AG08395 (cell line): ENCODE measurements around the gene SHROOM1.
"Not testable (repeated sequence)": the region's sequence is repeated elsewhere in the genome, so short reads cannot be mapped to it uniquely, and the experiment has no call there.

Source experiments
- DNase-seq: peaks from one replicate; pipeline ENCODE4 v3.0.0; 2012; ENCODE audit warnings: mixed read lengths, low spot score

Gene SHROOM1

DNA sequence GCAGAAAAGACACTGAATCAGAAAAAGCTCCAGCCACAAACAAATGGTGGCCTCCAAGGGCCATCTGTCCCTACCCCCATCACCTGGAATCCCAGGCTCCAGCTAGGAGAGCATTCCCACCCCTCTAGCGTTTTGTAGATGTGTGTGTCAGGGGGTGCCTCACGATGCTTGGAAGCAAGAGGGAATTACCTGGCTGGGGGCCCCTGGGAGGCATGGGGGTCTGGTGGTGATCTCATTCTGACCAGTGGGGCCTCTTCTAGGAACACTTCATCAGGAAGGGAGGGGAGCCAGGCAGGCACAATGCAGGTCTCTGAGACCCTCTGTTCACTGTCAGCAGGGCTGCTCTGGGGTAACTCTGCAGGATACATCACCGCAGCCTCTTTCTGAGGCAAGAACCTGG, 6.0 kb downstream of the SHROOM1 start:
- no peak for DNase-seq

DNA sequence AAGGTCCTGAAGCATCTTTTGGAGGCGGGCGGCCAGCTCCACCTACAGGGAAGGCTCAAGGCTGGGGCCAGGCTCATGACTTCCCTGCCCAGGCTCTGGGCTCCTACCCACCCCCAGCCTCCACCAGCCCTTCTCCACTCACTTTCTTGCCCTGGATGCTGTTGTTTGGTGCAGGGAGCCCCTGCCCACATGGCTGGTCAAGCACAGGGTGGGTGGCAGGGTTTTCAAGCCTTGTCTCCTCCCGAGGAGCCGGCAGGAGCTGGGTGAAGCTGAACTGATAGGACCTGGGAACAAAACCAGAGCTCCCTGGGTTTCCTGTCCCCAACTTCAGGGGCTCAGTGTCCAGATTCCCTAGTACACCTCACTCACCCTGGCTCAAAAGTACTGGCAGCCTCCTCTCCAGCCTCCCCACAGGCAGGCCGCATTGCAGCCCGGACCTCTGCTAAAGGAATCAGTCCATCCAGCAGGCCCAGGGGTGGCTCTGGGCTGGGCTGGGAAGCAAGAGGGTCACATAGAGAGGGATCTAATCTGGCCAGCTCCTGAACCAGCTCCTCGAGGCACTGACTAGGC, 6.9 kb downstream of the SHROOM1 start:
- no peak for DNase-seq

DNA sequence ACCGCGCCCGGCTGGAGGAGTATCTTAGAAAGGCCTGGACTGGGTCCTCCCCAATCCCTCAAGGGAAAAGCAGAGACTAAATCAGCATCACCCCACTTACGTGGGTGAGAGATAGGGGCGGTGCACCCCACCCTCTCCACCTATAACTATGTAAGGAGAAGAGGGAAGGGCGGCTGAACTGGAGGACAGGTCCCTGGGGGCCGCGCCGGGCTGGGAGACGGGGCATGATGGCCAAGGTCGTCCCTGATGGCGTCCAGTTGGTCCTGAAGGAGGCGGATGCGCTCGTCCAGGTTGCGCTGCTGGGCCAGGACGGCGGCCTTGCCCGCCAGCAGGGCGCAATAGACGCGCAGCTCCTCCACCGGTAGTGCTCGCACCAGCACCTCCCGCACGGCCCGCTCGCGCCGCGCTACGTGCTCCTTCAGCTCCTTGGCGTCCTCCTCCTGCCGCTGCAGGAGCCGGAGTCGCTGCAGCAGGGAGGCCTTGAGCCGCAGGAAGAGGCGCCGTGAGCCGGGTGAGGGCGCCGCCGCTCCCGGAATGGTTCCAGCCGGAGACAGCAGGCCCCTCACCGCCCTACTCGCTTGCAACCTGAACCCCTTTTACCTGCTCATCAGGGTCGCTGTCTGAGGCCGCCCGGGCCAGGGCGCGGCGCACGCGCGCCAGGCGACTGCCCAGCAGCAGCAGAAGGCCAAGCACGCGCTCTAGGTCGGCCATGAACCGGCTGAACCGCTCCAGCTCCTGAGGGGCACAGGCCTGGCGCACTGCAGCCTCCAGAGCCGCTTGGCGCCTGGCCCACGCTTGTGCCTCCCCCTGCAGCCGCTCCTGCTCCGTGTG, 7.6 kb downstream of the SHROOM1 start:
- no peak for DNase-seq

DNA sequence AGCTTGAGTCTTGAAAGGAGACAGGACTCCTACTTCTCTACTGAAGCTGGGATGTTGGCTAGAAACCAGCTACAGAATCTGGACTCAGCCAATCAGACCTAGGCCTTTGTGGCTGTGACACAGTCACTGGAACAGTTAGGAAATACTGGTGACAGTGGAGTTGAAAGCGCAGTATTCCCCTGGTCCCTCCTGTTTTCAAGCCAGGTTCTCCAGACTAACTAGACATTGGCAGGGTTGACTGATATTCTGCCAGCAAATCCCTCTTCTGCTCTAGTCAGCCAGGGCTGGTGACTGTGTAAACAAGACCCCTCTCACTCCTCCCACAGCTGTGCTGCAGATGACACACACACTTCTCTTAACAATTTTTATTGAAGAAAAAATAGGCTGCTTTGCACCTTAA, 8.7 kb downstream of the SHROOM1 start:
- peak; percentile 70 for DNase-seq

DNA sequence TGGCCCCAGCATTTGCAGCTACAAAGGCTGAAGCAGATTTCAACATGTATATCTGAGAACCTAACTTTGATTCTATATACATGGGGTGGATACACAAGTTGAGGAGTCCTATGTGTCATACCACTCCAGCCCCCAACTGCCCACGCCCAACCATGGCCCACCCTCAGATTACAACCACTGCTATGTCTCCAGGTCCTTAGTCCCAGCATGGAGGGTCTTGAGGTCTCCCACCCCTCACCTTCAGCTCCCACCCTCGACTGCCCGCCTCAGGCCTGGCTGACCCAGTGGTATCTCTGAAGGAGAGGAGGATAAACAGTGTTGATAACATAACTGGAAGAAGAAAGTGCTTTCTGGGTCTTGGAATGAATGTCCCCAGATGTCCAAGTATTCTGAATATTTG, 9.1 kb downstream of the SHROOM1 start:
- no peak for DNase-seq

DNA sequence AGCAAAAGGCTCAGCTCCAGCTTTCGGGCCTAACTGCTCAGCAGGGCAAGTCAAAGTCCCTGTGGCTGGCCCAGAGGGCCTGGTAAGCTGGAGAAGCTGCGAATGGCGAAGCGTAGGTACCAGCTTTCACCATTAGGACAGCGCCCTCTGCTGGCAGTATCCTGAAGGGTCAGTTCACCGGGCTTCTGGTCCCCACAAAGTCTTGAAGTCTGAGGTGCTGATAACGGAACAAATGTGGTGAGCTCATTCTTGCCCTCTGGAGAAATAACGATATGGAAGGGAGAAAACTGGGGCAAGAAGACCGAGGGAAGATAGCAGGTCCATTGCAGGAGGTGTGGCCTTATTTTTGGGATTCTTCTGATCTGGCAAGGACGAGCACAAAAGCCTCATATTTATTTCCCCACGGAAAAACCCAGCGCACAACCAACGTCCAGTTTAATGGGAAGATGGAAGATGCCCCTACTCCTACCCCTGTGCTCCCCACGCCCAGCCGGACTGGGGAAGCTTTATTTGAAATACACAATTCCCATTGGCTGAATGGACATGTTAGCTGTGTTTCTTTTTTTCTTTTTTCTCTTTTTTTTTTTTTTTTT, 10.2 kb downstream of the SHROOM1 start:
- peak; percentile 93 for DNase-seq

DNA sequence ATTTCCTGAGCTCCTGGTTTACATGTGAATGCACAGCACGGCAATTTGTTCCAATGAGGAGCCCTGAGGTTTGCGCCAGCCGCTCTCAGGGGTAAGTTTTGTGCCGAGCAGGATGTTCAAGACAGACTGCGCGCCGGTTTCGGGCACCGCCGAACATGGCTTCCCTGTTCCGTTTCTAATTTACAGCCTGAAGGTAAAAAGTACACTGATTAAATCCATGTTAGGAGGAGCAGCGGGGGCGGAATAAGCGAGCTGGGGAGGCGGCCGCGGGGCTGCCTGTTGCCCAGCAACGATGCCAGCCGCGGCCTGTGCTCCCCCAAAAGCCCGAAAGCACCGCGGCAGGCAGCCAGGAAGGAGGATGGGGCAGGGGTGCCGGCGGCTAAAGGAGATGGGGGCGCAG, 11.0 kb downstream of the SHROOM1 start:
- DNase-seq = no peak

DNA sequence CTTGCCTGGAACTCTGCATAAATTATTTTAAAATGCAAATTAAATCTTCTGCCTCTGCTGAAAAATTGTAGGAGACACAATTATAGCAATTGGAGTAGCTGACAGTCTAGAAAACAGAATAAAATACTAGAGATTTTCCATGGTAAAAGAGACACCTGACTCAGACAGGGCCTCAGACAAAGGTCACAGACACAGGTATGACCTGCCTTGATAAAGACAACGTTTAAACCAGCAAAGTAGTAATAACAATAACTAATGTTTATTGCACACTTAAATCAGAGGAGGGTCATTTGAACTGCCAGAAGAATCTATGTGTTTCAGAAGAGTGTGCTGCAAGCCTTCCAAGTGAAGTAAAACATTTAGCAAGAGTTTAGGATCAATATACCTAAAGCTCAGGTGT, 13.4 kb downstream of the SHROOM1 start:
- DNase-seq = no peak

DNA sequence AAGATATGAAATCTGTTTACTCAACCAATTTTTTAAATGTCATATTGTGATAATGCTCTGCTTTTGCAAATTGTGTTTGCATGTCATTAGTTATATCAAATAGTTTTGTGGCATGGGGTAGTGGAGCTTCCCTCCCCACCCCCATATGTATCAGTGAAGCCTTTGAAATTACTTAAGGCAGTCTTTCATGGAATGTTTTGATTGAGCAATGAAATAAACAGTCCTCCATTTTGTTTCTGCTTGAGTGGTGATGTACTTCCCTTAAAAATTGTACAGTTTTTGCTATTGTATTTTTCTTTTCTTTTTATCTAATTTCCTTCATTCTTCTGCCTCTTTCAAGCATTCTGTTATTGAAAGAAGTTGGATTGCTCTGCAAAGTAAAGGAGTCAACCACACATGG, 13.9 kb downstream of the SHROOM1 start:
- no peak for DNase-seq

DNA sequence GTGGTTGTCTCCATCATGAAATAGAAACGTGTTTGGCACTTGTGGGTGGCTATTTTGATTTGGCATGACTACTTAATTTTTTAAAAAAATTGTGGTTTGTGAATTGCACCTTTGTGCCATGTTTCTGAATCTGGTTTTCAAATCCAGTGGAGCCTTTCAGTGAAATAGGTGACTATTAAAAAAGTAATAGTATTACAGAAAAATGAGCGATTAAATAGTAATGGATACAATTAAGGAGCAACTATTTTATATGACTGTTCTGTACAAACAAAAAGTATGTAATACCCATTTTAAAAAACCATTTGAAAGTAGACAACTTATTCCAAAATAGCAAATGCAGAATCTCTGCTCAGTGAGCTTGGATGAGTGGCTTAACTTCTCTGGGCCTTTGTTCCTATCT, 14.4 kb downstream of the SHROOM1 start:
- DNase-seq = no peak

DNA sequence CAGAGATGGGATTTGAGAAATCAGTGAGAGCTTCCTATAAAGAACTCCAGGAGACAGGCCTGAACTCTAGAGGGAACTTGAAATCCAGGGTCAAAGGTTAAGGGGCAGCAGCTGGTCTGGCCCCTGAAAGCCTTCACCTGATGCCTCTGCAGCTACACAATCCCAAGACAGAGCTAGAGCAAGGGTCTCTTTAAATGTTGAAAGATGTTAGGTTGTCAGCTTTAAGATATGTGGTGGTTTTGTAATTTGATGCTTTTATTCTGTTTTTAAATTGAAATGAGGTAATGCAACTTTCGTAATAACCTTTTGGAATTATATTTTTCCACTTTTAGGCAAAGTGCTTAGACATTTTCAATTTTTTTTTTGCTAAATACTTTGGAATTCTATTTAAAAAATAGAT, 15.0 kb downstream of the SHROOM1 start:
- DNase-seq = no peak

DNA sequence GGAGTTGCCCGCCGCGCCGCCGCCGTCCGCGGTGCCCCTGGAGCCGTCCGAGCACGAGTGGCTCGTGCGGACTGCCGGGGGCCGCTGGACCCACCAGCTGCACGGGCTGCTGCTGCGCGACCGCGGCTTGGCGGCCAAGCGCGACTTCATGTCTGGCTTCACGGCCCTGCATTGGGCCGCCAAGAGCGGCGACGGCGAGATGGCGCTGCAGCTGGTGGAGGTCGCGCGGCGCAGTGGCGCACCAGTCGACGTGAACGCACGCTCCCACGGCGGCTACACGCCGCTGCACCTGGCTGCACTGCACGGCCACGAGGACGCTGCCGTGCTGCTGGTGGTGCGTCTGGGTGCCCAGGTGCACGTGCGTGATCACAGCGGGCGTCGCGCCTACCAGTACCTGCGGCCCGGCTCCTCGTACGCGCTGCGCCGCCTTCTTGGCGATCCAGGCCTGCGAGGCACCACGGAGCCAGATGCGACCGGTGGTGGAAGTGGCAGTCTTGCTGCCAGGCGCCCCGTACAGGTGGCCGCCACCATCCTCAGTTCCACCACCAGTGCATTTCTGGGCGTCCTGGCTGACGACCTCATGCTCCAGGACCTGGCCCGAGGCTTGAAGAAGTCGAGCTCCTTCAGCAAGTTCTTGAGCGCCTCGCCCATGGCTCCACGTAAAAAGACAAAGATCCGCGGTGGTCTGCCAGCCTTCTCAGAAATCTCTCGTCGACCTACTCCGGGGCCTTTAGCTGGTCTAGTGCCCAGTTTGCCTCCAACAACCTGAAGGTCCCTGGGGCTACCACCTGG, 15.7 kb downstream of the SHROOM1 start:
- DNase-seq = no peak

DNA sequence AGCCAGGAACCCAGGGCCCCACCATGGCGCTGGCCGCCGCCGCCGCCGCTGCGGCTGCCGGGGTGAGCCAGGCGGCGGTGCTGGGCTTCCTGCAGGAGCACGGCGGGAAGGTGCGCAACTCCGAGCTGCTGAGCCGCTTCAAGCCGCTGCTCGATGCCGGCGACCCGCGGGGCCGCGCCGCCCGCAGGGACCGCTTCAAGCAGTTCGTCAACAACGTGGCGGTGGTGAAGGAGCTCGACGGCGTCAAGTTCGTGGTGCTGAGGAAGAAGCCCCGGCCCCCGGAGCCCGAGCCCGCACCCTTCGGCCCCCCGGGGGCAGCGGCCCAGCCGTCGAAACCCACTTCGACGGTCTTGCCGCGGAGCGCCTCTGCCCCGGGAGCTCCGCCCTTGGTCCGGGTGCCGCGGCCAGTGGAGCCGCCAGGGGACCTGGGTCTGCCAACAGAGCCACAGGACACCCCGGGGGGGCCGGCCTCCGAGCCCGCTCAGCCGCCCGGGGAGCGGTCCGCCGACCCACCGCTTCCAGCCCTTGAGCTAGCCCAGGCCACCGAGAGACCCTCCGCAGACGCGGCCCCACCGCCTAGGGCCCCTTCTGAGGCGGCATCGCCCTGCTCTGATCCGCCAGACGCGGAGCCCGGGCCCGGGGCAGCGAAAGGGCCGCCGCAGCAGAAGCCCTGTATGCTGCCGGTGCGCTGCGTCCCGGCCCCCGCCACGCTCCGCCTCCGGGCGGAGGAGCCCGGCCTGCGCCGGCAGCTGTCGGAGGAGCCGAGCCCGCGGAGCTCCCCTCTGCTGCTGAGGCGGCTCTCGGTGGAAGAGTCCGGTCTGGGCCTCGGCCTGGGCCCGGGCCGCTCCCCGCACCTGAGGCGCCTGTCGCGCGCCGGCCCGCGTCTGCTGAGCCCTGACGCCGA, 16.6 kb downstream of the SHROOM1 start:
- no peak for DNase-seq

DNA sequence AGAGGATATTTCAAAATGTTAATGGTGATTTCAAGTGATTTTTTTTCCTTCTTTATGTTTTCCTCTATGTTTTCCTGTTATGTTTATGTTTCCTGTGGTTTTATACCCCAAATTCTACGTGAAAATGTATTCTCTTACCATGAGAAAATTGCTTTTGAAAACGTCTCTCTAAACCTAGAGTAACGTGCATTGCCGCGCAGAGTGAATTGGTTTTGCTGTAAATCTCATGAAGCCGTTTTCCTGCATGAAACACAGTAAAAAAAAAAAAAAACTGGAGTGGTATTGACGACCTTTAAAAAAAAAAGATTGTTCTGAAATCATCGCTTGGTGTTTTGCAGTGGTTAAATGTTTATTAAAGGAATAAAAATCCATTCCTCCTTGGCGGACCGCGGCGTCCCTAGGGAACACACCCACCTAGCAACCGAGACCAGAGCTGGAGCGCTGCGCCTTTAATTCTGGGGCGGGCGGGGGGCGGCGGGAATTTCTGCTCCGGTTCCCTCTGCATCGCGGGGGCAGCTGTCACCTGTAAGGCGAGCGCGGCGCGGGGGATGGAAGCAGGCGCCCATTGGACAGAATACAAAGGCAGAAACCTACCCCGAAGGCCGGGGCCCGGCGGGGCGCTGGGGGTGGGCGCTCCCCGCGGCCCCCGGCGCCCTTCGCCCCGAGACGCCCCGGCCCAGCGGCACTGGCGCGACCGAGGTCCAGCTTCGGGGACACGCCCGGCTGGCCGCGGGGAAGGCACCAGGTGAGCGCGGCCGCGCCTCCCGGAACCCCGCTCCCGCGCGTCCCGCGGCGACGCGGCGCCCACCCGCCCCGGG, 17.5 kb downstream of the SHROOM1 start, which contains the start of gene SOWAHA:
Gene SOWAHA (plus strand): TSS at position 522 of the 818 bp plus-strand sequence. CDS start 320 bp downstream, outside the sequence.
- no peak for DNase-seq

DNA sequence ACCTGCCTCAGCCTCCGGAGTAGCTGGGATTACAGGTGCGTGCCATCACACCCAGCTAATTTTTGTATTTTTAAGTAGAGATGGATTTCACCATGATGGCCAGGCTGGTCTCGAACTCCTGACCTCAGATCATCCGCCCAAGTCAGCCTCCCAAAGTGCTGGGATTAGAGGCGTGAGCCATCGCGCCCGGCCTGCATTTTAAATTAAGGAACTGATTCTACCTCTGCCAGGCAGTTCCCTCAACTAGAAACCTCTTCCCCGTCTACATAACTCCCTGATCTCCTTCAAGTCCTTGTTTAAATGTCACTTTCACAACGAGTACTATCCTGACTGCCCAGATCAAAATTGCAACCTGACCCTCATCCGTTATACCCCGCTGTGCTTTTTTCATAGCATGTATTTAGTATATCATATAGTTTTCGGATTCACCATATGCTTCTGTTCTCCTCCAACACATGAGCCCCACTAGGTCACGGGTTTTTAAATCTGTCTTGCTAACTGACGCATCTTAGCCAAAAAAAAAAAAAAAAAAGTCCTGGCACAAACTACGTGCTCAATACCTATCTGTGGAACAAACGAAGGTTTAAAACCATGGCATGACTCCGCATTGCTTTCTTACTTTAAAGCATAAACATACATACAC, 18.2 kb downstream of the SHROOM1 start:
- no peak for DNase-seq

DNA sequence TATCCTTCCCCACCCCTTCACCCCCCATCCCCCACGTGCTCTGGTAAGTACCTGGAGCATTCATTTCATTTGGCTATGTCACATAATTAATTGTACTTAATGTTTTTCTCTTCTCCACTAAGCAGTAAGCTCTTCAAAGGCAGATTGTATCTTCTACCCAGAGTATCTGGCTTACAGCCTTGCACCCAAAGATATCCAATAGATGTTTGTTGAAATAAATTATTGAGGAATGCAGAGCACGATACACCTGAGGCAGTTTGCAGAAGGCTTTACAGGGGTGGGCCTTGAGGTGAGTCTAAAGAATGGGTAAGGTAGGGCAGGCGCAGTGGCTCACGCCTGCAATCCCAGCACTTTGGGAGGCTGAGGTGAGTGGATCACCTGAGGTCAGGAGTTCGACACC, 19.8 kb downstream of the SHROOM1 start:
- no peak for DNase-seq

DNA sequence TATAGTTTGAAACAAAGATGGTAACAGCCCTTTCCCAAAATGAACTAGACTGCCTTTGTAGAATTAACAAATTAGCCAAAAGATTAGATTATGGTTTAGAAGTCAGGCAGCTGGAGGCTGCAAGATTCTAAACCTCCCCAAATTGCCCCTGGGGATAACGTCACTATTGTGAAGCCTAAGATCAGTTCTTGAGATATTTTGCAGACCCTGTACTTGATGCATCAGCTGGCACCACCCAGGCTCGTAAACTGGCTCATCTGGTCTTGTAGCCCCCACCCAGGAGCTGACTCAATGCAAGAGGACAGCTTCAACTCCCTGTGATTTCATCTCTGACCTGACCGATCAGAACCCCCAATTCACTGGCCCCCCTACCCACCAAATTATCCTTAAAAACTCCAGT, 21.6 kb downstream of the SHROOM1 start:
- no peak for DNase-seq

DNA sequence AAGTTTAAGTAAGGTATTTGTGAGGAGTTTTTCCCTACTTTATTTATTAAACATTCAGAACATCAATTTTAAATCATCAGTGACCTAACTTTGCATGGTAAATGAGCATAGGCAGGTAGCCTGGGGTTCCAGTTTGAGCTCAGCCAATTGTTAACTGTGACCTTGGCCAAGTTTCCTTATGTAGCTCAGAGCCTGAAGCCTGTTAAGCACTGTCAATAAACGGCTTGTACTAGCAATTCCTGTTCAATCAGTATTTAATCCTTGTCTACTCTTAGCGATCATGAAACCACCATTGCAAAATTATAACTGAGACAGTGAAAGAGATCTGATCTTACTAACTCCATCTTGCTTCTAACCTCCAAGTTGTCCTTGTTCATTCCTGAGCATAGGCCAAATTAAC, 22.0 kb downstream of the SHROOM1 start:
- DNase-seq = no peak

DNA sequence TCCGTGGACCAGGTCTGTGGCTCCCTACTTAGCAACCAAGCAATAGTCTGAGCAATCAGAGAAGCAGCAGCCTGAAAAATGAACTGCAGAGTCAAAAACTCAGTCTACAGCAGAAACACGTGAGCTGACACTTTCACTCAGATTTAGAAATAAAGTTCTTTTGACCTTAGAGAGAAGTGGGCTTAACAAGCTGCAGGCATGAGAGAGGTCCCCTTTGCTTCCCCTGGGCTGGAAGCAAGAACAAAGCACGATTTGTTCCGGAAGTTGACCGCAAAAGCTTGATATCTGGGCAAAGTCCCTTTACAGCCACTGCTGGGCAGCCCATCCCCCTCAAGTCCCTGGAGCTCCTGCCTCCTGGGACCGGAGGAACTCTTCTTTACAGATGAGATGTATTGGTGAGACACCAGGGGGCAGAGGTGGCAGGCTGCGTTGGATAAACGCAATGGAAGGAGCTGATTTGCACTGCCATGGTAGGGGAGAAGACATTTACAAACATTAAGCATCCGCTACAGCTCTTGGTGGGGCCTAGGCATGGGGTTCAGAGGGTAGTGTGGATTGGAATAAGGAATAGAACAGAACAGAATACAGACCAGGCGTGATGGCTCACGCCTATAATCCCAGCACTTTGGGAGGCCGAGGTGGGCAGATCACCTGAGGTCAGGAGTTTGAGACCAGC, 23.1 kb downstream of the SHROOM1 start:
- no peak for DNase-seq

DNA sequence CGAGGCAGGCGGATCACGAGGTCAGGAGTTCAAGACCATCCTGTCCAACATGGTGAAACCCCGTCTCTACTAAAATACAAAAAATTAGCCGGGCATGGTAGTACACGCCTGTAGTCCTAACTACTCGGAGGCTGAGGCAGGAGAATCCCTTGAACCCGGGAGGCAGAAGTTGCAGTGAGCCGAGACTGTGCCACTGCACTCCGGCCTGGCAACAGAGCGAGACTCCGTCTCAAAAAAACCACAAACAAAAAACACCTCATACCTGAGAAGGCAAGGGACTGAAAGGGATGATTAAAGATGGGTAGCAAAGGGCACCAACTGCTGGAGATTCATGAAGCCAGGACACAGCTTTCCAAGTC, 23.7 kb downstream of the SHROOM1 start:
- DNase-seq = not testable (repeated sequence)
